Amniotic stem cell (primary cell): ENCODE data around the gene CAMK1G.

ENCODE experiments used
- DNase-seq: peaks from one replicate; lab custom pipeline; 2025; lab: John Stamatoyannopoulos, UW

Gene CAMK1G

DNA sequence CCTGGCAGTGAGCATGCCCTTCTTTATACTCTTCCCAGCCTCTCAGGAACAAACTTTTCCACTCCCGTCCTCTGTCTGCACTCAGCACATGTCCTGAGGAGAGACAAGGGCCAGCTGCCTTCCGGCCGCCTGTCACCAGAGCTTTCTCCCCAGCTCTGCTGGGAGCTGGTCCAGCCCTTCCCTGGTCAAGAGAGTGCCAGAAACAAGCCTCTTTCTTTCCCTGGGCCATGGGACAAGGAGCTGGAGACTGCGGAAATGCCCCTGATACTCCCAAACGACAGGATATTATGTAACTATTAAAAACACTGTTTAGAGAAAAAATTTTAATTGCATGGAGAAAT lies 58.3 kb downstream of the CAMK1G start:
- no peak for DNase-seq

GRCh38 chr1:209642816-209643215 lies 59.3 kb downstream of the CAMK1G start:
- no peak for DNase-seq

DNA sequence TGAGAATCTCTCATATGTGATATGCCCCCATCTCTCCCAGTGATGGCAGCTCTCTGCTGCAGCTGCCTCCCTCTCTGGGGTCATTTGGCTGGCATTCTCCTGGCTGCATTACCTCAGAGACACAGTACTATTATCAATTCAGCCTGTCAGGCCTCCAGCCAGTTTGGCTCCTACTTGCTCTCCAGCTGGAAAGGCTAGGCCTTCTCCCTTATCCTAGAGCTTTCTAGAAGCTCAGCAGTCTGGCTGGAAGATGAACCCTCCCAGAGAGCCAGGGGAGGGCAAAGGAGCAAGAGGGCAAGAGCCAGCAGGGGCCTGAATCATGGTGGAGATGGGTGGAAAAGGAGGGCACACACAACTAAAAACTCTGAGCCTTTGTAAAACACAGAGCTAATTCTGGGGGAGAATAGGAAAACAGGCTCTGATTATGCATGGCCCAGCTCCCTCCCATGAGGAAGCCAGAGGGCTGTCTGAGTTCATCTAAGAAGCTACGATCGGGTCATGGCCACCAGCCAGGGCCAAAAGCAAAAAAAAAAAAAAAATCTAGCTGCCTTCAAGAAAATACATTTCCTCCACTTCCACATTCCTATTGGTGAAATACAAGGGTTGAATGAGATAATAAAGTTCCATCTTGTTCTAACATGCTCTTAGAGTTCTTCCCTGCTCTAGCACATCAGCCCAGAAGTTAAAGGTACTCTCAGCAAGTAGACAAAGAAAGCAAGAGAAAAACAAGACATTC lies 59.9 kb downstream of the CAMK1G start:
- no peak for DNase-seq

GRCh38 chr1:209645574-209646452 lies 62.3 kb downstream of the CAMK1G start:
- no peak for DNase-seq

DNA sequence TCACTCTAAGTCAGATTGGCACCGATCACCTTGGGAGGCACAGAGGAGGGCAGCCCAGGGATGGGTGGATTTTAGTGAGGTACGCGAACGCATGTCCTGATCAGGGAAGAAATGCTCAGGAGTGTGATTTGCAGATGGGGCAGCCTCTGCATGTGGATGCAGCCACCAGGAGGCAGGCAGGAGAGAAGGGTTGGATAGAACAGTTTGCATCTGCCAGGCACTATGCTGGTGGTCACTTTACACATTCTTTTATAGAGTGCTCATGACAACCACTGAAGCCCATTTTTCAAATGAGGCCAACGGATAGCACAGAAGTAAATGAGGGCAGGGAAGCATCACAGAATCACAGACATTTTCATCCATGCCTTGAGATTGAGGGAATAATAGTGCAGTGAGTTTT lies 63.0 kb downstream of the CAMK1G start:
- DNase-seq = no peak

GRCh38 chr1:209647156-209647555 lies 63.6 kb downstream of the CAMK1G start:
- DNase-seq = no peak

DNA sequence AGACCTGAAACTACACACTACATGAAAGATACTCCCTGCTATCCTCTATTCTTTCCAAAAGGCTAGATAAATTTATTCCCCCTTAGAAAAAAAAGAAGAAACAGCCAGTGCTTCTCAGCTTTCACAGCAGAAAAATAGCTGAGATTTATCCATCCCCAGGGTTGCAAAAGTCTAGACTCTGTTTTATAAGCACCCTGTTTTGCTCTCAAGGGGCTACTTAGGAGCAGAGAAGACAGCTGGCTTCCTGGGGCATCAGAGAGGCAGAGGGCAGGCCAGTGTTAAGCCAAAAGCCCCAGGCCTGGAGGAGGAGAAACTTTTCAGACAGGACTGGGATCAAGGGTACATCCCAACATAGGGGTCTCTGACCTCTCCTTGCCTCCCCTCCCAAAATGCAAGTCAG lies 64.8 kb downstream of the CAMK1G start:
- DNase-seq = no peak

DNA sequence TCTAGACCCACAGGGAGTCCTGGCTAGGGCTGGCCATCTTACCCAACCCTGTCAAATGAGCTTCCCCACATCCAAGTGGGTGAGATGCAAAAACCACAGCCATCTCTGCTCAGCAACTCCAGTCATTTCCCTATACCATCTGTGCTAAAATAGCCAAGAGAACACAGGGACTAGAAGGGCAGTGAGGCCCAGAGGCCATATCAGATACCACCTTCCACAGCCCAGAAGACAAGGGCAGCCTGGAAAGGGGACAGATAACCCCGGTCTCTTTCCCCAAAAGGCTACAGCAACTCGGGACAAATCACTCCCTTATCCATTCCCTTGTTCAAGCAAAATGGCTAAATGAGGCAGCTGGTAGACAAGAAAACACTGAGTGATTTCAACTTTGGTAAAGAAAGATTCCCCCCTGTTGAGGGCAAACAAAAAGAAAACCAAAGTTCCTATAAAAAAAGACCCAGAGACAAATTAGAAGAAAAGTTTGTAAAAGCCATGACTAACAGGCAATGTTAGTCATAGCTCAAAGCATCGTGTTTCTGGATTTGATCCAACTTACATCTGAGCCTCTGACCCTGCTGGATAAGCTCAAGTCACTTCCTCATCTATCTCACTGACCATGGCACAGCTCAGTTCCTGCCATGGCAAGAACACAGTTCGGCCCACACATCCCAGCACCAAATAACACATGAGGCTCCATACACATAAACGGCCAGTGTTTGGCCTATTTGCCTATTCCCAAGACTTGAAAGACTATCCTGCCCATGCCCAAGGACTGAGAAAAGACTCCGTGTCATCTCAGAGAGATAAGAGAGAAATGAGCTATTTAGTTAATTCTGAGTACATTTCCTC lies 65.6 kb downstream of the CAMK1G start:
- DNase-seq = peak; percentile 62

DNA sequence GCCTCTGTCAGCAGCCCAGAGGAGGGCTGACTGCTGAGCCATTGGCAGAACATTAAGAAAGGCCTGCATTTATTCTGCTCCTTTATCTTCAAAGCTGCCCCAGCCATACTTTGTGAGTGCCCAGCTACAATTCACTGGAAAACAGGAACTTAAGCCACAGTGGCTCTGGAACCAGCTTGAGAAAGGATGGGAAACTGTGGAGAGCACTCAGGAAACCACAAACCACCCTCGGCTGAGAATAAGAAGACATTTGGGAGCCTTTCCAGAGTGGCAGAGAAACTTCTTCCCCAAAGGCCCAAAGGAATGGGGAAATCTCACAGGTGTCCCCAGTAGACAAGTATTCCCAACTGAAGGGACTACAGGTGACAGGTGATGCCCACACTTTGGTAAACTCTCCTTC lies 66.9 kb downstream of the CAMK1G start:
- DNase-seq = no peak

DNA sequence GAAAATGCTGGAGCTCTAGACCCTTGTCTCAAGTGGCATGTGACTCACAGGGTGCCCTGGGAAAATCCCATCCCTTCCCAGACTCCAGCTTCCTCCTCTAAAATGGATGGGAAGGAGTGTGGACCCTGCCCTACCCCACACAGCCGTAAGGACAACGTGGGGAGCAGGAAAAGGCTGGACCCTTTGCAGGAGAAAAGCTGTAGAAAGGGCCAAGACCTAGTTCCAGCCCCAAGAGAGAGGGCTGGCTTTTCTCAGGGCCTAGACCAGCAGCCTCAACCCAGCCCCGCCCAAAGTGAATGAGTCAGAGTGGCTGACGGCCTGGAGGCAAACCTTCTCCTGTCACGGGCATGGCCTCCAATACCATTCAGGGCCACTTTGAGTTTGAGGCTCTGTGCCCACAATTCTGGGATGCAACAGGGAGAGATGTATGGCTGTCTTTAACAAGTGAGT lies 67.6 kb downstream of the CAMK1G start:
- peak; percentile 59 for DNase-seq

DNA sequence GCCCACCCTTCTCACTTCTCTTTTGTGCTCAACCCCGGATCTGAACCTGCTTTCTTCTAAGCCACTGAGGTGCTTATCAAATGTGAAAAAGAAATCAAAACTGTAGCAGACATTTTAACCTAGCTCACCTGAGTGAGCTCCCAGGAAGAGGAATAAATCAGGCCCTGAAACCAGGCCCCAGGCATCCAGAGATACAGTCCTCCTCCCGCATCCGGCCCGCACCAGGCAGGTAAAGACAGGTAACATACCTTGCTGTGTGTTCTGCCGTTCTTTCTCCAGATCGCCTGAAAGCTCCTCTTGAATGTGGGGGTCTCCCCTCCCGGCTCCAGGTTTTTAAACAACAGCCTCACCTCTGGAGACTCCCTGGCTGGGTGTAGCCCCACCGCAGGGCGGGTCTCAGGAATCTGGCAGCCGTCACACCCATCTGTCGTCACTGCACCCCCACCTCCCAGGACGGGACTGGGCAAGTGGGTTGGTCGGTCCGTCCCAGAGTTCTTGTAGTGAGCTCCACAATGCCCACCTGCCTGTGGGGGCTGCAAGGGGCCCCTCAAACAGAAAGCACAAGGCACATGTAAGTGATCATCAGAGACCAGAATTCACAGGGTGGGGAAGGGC lies 68.7 kb downstream of the CAMK1G start, which contains the start of gene LAMB3:
LAMB3 (minus strand) TSS at position 305 of the 615 bp plus-strand sequence. CDS start 1,481 bp downstream, outside the sequence.
- DNase-seq = no peak

DNA sequence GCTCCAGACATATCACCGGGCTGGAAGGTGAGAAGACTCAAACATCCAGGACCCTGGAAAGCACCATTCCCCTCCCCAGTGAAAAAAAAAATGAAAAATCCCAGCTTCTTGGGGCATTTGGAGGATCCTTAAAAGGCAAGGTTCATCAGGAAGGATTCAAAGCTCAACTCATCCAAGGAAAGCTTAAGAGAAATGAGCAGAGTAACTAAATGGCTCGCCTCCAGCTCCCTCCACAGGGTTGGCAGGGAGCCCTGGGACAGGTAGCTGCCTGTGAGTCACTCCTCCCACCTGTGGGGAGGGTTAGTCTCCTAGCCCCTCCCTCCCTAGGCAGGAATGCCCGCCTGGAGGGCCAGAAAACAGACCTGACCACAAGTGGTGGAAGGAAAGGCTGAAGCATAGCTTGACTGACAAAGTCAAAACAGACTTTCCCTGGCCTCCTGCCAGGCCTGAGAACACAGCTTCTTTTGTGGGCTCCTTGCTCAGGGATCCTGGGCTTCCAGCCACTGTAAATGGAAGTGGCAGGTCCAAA lies 69.4 kb downstream of the CAMK1G start:
- no peak for DNase-seq

DNA sequence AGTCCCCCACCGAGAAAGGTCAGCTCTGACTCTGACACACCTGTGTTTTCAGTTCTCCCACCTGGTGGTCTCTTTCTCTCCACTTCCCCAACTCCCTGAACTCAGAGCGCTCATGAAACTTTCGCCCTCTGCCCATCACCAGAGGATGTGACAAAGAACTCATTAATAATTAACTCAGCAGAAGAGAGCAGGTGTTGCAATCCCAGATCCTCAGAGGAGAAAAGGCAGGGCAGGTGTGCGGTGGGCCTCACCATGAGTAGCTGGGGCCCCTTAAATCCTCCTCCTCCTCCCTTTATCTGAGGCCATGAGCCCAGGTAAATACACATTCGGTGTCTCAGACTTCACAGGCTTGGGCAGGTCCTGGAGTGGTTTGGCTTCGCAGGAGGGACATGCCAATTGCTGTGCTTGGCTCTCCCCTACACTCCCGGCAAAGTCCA lies 70.4 kb downstream of the CAMK1G start:
- no peak for DNase-seq

- no peak for DNase-seq
These were observed 72.1 kb downstream of the CAMK1G start for GRCh38 chr1:209655411-209656231.

GRCh38 chr1:209657140-209657879 lies 73.8 kb downstream of the CAMK1G start:
- DNase-seq = no peak

DNA sequence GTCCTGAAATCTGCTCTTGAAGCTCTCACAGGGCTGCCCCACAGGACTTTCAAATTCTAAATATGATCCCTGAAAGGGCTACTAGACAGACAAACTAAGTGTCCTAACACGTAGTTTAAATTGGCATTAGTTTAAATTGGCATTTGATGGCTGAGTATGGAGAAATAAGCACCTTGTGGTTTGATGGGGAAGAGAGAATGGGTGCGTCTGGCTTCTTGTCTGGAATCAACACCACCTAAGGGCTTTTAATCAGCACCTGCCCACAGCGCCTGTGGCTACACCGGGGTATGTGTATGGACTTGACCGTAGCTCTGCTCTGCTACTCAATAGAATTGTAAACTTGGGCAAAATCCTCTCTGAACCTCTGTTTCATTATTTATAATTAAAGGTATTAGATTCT lies 74.4 kb downstream of the CAMK1G start:
- no peak for DNase-seq

DNA sequence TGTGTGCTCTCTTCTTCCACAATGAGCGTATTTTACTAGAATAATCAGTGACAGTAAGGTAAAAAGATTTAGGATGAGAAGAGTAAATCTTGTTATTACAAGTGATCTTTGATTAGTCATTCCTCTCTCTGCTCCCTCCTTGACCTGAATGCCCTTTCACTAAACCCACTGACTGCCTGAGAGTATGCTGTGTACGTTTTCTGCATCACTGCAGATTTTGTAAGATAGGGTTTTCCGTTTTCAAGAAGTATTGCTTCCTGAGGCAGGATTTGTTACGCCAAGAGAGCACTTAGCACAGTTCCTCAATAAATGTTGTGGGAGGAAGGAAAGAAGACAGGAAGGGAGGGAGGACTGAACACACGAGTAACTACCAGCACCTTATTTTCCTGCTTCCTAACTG lies 76.4 kb downstream of the CAMK1G start:
- no peak for DNase-seq

GRCh38 chr1:209661071-209661470 lies 77.6 kb downstream of the CAMK1G start:
- DNase-seq = no peak

GRCh38 chr1:209662879-209663327 lies 79.4 kb downstream of the CAMK1G start:
- DNase-seq = no peak
